GM19023 (cell line): Measurements from ENCODE around the gene MMP24OS.
"Not testable (repeated sequence)": the region's sequence is repeated elsewhere in the genome, so short reads cannot be mapped to it uniquely, and the experiment has no call there.

Experiments
- ATAC-seq: cut with Tn5 transposase; IDR thresholded peaks from one replicate; pipeline ENCODE4 v1.9.1; 2021; ENCODE audit warnings: mild to moderate bottlenecking, moderate library complexity; ENCODE audit not compliant: unreplicated experiment

Gene MMP24OS

GRCh38 chr20:35252598-35252997 is 25.3 kb downstream of the MMP24OS start:
- not testable (repeated sequence) for ATAC-seq

GRCh38 chr20:35252037-35252461 is 25.9 kb downstream of the MMP24OS start:
- ATAC-seq, result no peak

GRCh38 chr20:35251613-35251940 is 26.3 kb downstream of the MMP24OS start:
- no peak for ATAC-seq

- ATAC-seq, result no peak
Measured at GRCh38 chr20:35248641-35249475, 29.1 kb downstream of the MMP24OS start.

GRCh38 chr20:35246723-35247122 is 31.2 kb downstream of the MMP24OS start:
- no peak for ATAC-seq

GRCh38 chr20:35243986-35244385 is 33.9 kb downstream of the MMP24OS start:
- no peak for ATAC-seq

GRCh38 chr20:35243317-35243716 is 34.6 kb downstream of the MMP24OS start:
- ATAC-seq, result no peak

- no peak for ATAC-seq
Measured at GRCh38 chr20:35240811-35241293, 37.1 kb downstream of the MMP24OS start.

GRCh38 chr20:35240083-35240810 is 37.7 kb downstream of the MMP24OS start:
- ATAC-seq, result no peak

- ATAC-seq, result no peak
Measured at GRCh38 chr20:35238735-35239134, 39.2 kb downstream of the MMP24OS start.

- ATAC-seq, result no peak
Measured at GRCh38 chr20:35238170-35238569, 39.8 kb downstream of the MMP24OS start.

- ATAC-seq, result no peak
Measured at GRCh38 chr20:35237486-35237885, 40.4 kb downstream of the MMP24OS start.

GRCh38 chr20:35235881-35236280 is 42.0 kb downstream of the MMP24OS start:
- no peak for ATAC-seq

- no peak for ATAC-seq
Measured at GRCh38 chr20:35232575-35232974, 45.3 kb downstream of the MMP24OS start.

GRCh38 chr20:35226884-35227681 is 50.8 kb downstream of the MMP24OS start:
- ATAC-seq, result no peak
